Stimulated activated CD8-positive, alpha-beta memory T cell treated with anti-CD3 and anti-CD28 coated beads, Interleukin-12 subunit alpha, Interleukin-12 subunit beta, amount 100 ng/mL, for 24 hours (primary cell): ENCODE measurements around the gene DAZAP1.
A peak's percentile ranks its signal among the peaks of the same experiment; 100 is the strongest.
"Not testable (repeated sequence)": the region's sequence is repeated elsewhere in the genome, so short reads cannot be mapped to it uniquely, and the experiment has no call there.

ENCODE experiments used
- DNase-seq: peaks from one replicate; pipeline ENCODE4 v3.0.0-alpha.2; 2020; ENCODE audit errors: extremely low read depth

The DAZAP1 gene

GRCh38 chr19:1425102-1425837, 17.9 kb downstream of the DAZAP1 start:
- DNase-seq = no peak

DNA sequence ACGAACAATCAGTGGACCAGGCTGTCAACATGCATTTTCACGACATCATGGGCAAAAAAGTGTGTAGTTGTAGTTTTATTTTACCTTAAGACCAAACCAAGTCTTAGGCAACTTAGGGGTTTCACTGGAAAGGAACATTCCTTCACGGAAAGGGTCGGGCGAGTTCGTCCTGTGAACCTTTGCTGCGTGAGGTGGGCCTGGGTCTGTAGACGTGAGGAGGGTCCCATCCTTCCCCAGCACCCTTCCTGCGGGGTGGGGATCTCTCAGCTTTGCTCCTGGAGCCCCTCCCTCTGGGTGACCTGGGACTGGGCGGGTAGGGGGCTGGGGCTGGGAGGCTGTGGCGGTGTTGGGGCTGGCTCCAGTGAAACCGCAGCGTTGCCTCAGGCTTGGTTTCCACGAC, 18.5 kb downstream of the DAZAP1 start:
- DNase-seq = no peak

DNA sequence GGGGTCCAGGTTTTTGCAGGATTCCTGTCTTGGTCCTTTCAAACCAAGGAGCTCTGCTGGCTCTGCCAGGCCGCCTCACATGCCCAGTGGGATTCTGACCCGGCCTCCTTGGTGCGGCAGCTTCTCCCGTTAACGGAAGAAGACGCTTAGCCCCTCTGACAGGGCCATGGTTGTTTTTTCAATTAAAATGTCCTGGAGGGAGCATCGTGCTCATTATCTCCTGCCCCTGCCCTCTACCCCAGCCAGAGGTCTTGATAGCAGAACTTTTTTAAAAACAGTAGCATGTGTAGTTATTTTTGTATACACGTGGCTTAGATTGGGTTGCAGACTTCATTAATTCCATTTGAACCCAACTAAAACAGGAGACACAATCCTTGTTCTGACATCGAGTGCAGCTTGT, 19.4 kb downstream of the DAZAP1 start:
- DNase-seq = no peak

DNA sequence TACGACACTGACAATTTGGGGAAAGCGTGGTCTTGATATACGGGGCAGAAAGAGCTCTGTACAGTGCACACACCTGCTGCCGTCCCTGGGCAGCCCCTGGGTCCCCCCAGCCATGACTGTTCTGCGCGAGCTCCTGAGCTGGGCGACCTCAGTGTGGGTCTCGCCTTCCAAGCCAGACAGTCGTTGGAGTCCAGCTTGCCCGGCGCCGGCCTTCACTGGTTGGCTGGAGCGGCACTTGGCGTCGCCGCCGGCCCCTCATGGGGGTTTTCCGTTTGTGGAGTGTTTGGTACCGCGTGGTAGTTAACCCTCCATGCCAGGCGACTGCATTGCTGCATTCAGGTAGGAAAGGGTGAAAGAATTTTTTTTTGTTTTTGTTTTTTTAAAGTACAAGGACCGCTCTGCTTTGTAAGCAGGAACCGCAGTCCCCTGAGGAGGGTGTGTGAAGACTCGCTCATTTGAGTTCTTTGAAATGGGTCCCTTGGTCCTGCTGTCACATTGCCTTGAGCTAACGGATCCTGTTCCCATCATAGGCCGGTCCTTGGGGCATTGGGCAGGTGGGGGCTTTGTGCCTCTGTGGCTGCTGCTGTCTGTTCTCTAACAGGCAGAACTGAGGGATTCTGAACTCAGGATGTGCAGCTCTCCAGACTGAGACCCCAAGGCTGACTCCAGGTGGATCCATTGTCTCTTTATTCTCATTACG, 20.0 kb downstream of the DAZAP1 start:
- no peak for DNase-seq

GRCh38 chr19:1428738-1429391, 21.5 kb downstream of the DAZAP1 start:
- DNase-seq = no peak

- no peak for DNase-seq
Observed at GRCh38 chr19:1429750-1430149, 22.4 kb downstream of the DAZAP1 start.

GRCh38 chr19:1430246-1430645, 22.9 kb downstream of the DAZAP1 start:
- no peak for DNase-seq

DNA sequence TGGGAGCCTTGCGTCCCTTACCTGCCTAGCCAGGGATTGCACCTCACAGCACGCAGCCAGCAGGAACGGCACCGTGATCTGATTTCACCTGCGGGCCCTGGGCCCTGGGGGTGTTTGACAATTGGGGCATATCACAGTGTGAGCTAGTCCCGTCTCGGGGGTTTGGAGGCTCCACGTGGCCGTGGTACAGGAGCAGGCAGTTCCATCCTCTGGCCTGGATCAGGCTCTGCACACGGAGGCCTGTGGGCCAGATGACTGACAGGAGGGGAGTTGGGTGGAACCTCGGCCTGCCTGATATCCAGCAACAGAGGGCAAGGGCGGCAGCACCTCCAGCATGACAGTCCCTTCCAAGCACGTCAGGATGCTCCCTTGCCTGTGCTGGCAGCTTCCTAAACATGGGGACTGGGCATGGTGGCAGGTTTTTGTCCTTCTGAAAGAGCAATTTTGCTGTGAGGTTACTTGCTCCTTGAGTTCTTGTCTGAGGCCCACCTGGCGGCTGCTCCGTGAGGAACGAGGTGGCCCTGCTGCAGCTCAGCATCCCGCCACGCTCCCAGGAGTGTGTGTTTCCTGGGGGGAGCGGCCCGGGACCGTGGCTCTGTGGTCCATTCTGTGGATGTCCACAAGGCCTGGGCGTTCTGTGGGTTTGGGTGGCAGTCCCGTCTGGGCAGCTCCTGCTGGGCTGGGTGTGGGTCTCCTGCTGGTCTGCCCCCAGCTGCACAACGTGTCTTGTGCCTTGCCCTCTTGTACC, 24.5 kb downstream of the DAZAP1 start:
- DNase-seq = no peak

GRCh38 chr19:1432507-1432887, 25.1 kb downstream of the DAZAP1 start:
- no peak for DNase-seq

DNA sequence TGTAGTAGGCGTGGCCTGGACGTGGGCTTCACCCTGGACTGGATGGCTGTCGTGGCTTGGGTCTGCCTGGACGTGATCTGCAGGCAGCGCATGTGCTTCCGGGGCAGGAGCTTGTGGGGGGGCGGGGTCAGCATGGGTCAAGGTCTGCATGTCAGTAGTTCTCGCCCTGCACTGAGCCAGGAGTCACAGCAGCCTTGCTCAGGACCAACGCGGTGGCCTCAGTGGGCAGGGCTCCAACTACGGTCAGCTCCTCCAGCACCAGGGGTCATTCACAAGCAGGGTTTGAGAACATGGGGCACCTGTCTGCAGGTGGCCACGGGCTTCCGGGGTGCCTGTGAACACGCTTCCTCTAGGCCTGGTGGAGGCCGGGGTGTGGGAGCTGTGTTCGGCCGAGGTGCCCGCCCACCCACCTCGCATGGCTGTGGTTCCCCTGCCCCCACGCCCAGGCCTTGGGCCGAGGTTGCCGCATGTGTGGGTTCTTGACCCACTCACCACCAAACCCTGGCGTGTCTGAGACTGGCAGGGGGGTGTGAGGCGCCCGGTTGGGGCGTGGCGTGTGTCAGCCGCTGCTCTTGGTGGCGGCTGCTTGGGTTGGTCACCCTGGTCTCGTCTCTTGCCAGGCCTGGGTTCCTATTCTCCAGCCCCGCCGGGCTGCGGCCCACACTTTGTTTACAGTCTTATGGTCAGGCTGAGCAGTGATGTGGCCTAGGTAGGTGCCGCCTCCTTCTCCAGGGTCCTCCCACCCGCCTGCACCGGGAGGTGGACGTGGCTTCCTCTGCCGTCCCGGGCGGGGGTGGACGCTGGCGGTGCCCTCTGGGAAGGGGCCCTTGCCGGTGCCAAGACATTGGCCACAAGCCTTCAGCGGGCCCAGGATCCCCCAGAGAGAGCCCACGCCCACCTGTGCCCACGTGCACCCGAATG, 26.0 kb downstream of the DAZAP1 start:
- DNase-seq = no peak

DNA sequence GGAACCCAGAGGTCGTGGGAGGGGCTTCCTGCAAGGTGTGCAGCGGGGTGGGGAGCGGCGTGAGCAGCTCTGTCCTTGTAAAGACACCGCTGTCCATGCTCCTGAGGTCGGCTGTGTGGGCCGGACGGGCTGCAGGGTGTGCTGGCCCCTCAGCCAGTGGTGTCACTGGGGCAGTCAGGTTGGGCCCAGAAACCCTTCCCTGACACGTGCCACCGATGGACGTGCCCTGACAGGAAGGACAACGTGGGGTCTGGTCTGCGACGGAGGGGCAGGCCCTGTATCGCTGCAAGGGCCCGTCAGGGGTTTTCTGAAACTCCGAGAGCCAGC, 26.6 kb downstream of the DAZAP1 start:
- no peak for DNase-seq

GRCh38 chr19:1434577-1435060, 27.2 kb downstream of the DAZAP1 start:
- DNase-seq = no peak

DNA sequence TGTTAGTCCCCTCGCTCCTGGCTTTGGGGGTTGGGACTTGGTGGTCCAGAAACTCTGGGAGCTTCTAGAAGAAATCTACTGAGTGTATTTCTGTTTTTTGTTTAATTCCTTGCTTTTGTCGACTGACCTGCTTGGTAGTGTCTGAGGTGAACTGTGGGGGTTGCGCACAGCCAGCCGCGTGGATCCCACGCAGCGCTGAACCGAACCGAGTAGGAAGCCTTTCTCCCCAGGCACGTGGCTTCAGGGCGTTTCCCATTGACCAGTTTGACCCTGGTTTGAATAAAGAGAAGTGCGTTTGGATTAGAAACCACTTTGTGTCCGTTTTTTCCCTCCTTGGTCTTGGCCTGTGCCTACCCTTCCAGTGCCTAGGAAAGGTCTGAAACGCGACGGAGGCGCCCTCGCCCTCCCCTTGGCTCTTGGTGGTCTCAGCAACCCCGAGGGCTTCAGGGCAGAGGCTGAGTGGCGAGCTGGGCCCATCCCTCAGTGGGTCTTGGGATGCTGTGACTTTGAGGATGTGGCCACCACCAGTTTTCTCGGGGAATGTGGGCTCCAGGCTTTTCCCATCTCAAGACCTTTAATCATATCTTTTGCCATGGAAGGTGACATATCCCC, 28.1 kb downstream of the DAZAP1 start:
- DNase-seq = no peak

DNA sequence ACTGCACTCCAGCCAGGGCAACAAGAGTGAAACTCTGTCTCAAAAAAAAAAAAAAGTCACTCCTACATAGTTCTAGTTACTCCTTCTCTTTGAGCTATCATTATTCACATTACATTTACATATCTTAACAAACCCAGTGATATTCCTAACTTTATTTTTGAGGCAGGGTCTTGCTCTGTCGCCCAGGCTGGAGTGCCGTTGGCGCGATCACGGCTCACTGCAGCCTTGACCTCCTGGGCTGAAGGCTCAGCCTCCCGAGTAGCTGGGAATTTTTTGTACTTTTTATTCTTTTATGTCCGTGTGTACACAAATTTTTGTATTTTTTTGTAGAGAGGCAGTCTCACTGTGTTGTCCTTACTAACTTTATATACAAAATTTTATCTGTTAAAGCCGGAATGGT, 30.2 kb downstream of the DAZAP1 start:
- no peak for DNase-seq

DNA sequence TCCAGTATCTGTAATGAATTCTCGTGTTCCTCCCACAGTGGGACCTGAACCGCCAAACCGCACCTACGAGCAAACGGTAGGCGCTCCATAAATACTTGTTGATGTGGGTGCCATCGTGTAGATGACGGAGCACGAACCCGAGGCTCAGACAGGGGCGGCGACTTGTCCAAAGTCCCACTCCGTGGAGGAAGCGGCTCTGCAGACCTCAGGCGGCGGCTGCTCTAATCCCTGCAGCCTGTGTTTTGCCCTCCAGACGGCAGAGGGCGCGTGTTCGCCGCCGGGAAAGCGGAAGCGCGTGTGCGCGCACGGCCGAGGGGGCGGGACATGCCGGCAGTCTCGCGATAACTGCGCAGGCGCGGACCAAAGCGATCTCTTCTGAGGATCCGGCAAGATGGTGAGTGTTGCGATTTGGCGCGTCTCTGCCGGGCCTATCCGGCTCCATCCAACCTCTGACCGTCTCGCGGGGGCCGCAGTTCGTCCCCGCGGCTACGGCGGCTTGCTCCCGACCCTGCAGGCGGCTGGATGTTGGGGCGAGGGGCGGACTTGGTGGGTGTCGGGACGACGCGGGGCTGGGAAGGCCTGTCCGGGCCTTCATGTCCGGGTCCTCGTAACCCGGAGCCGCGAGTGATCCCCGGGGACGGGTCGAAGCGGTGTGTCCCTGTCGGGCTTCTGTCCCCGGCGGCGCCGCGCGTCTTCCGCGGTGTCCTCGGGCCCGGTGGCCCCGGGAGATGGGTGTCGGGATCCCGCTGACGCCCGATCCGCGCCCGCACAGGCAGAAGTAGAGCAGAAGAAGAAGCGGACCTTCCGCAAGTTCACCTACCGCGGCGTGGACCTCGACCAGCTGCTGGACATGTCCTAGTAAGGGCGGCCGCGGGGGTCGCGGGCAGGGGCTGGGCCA, 30.9 kb downstream of the DAZAP1 start, which contains the start of gene RPS15:
Gene RPS15, plus strand, starts transcription at position 362 of the 898 bp plus-strand sequence. Its CDS starts 30 bp downstream, at position 392.
- DNase-seq = peak; percentile 91

DNA sequence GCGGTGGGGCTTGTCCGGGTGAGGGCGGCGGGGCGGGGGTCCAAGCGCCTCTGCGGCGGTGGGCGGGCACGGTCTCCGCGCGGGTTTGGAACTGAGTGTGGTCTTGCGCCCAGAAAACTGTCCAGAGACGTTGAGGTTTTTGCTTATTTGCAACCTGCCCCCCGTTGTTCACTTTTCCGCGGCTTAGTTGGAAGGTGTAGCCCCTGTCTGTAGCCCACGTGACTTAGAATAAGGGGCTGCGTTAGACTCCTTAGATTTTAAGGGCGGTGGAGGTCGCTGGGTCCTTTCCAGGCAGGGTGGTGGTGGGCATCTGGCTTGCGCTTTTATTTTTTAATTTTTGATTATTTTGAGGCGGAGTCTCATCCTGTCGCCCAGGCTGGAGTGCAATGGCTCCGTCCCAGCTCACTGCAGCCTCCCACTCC, 31.6 kb downstream of the DAZAP1 start:
- DNase-seq = no peak

- DNase-seq = not testable (repeated sequence)
Observed at GRCh38 chr19:1439525-1440417, 32.4 kb downstream of the DAZAP1 start.

- DNase-seq = no peak
Observed at GRCh38 chr19:1440418-1440801, 33.0 kb downstream of the DAZAP1 start.

GRCh38 chr19:1441022-1441426, 33.6 kb downstream of the DAZAP1 start:
- DNase-seq = no peak
